ENCODE results near the gene RCAN2.

RCAN2 gene

GRCh38 chr6:46510651-46511050 is 19.4 kb upstream of the RCAN2 start:
- TF ChIP-seq CTCF (IDR thresholded peaks at IDR 0.05): no peak
- no peaks in the 10 kb centered on the region for H3K4me1 ChIP-seq (ENCODE audit: control insufficient read depth in 1 of 2, insufficient read depth in 1 of 2, low read depth in 1 of 2, low read length in 1 of 2)
- no peak overlapping the region for H3K4me3 ChIP-seq (ENCODE audit: low read depth in 1 of 2, low read length in 1 of 2)
- H3K27ac ChIP-seq: no peak overlapping the region
- no peaks in the 10 kb centered on the region for H3K36me3 ChIP-seq
- H3K9me3 ChIP-seq: no peaks in the 10 kb centered on the region
- H3K27me3 ChIP-seq: no peaks in the 10 kb centered on the region

- no peak for TF ChIP-seq CTCF (IDR thresholded peaks at IDR 0.05)
- Histone ChIP-seq H3K4me1 (ENCODE audit: control insufficient read depth in 1 of 2, insufficient read depth in 1 of 2, low read depth in 1 of 2, low read length in 1 of 2) (no peaks in the 10 kb centered on the region), H3K27me3 (no peaks in the 10 kb centered on the region), H3K9me3 (no peaks in the 10 kb centered on the region), H3K4me3 (ENCODE audit: low read depth in 1 of 2, low read length in 1 of 2) (no peak overlapping the region), H3K27ac (no peak overlapping the region), H3K36me3 (no peaks in the 10 kb centered on the region)
These were observed 18.8 kb upstream of the RCAN2 start for GRCh38 chr6:46509981-46510510.

- Histone ChIP-seq H3K9me3 (no peaks in the 10 kb centered on the region), H3K4me3 (ENCODE audit: low read depth in 1 of 2, low read length in 1 of 2) (no peak overlapping the region), H3K36me3 (no peaks in the 10 kb centered on the region), H3K4me1 (ENCODE audit: control insufficient read depth in 1 of 2, insufficient read depth in 1 of 2, low read depth in 1 of 2, low read length in 1 of 2) (no peaks in the 10 kb centered on the region), H3K27ac (no peak overlapping the region), H3K27me3 (no peaks in the 10 kb centered on the region)
- TF ChIP-seq CTCF (IDR thresholded peaks at IDR 0.05): no peak
These were observed 17.8 kb upstream of the RCAN2 start for GRCh38 chr6:46509063-46509462.

GRCh38 chr6:46507426-46507825 is 16.2 kb upstream of the RCAN2 start:
- no peak overlapping the region for H3K4me3 ChIP-seq (ENCODE audit: low read depth in 1 of 2, low read length in 1 of 2)
- no peak for TF ChIP-seq CTCF (IDR thresholded peaks at IDR 0.05)
- H3K4me1 ChIP-seq (ENCODE audit: control insufficient read depth in 1 of 2, insufficient read depth in 1 of 2, low read depth in 1 of 2, low read length in 1 of 2): no peaks in the 10 kb centered on the region
- no peak overlapping the region for H3K27ac ChIP-seq
- H3K27me3 ChIP-seq: no peaks in the 10 kb centered on the region
- H3K9me3 ChIP-seq: no peaks in the 10 kb centered on the region
- no peaks in the 10 kb centered on the region for H3K36me3 ChIP-seq

GRCh38 chr6:46505693-46506512 is 14.7 kb upstream of the RCAN2 start:
- Histone ChIP-seq H3K27me3 (no peaks in the 10 kb centered on the region), H3K9me3 (no peaks in the 10 kb centered on the region), H3K4me3 (ENCODE audit: low read depth in 1 of 2, low read length in 1 of 2) (no peak overlapping the region), H3K36me3 (no peaks in the 10 kb centered on the region), H3K27ac (no peak overlapping the region), H3K4me1 (ENCODE audit: control insufficient read depth in 1 of 2, insufficient read depth in 1 of 2, low read depth in 1 of 2, low read length in 1 of 2) (no peaks in the 10 kb centered on the region)
- TF ChIP-seq CTCF (IDR thresholded peaks at IDR 0.05): no peak
